ENCODE data around the gene BRWD1. TPM values are rescaled to one million over a fixed set of nuclear protein-coding genes. Genes with fewer than 3 reads are reported as not detected.
A peak's percentile ranks its signal among the peaks of the same experiment; 100 is the strongest.

BRWD1 gene
- total and polyA plus RNA-seq, 2 of the 8 experiments (the other 6 are each of a cell fraction or from before 2014, with no cell fraction given), result 9.3 to 45.2 TPM

DNA sequence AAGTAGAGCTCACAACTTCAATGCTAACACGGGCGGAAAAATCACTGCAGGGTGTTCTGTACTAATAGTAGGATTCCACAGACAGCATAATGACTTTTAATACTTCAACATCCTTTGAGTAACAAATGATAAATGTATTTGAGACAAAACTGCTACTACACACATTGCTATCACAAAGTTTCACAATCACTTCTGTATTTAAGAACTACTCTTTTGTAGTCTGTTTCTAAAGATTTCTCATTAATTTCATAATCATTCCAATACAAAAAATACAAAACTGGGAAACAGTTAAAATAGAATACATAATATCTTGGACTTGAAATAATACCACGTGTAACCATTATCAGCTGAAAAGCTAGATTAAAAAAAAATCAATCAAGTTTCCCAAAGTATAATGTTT is 32.8 kb upstream of the BRWD1 start:
- no peak overlapping the region for H3K27ac ChIP-seq (ENCODE audit: low read depth, low read length)
- H2AFZ ChIP-seq (ENCODE audit: low read length), result no peak overlapping the region
- peaks cover 20 to 63% (median 39%) of the 10 kb centered on the region in 4 experiments for H3K36me3 ChIP-seq (ENCODE audit: control insufficient read depth in 2 of 4, insufficient read depth in 4 of 4, low read length in 3 of 4)
- CTCF ChIA-PET (ENCODE audit: partially characterized antibody), result interaction anchor here (1.0 kb wide), 1 partner anchor 34 kb away, joined by 3 read pairs; a partner anchor contains a TSS
- H4K91ac ChIP-seq (replicated peaks; ENCODE audit: insufficient read length, low read length), result no peak overlapping the region
- no peak overlapping the region for H2BK20ac ChIP-seq (ENCODE audit: low read length)
- H4K20me1 ChIP-seq (replicated peaks in 1 of 2; ENCODE audit: control insufficient read depth in 1 of 2, insufficient read depth in 2 of 2, low read length in 2 of 2), result peaks cover 8 to 14% of the 10 kb centered on the region in 2 experiments
- DNase-seq (ENCODE audit: low read depth in 1 of 2, low spot score in 2 of 2) (no peak), FAIRE-seq (no peak)
- WGBS, 2 experiments (ENCODE audit: extremely low coverage in 1 of 2, insufficient coverage in 1 of 2, insufficient read length in 1 of 2, insufficient replicate concordance in 2 of 2, low coverage in 1 of 2, low lambda C conversion rate in 2 of 2, missing lambda C conversion rate in 1 of 2), result 58% methylated on average over 3 of the region's 3 CpGs; no CpG with 5 or more reads in 1 of the 2 experiments
- H3K4me1 ChIP-seq (replicated peaks in 1 of 4; ENCODE audit: control insufficient read depth in 3 of 4, insufficient read depth in 4 of 4, low read length in 3 of 4), result peaks cover 3 to 15% (median 8%) of the 10 kb centered on the region in 4 experiments; a peak in 6 of 7 replicates
- no peaks in the 10 kb centered on the region for H3K27me3 ChIP-seq (replicated peaks in 1 of 4; ENCODE audit: control insufficient read depth in 3 of 4, extremely low read depth in 1 of 4, insufficient read depth in 3 of 4, low read length in 3 of 4)
- POLR2A ChIA-PET (ENCODE audit: partially characterized antibody), result interaction anchor here (0.6 to 5.2 kb wide), 17 partner anchors 8 to 99 kb away, joined by 3 to 80 read pairs (median 3); partner anchors contain the start of genes BRWD1 and LCA5L
- no peaks in the 10 kb centered on the region; the same call in 1 of the 2 replicates for H3K79me1 ChIP-seq (ENCODE audit: low read depth, low read length)
- no peak overlapping the region for H2BK12ac ChIP-seq (ENCODE audit: low read depth, low read length)
- no peak overlapping the region for H3K56ac ChIP-seq (replicated peaks; ENCODE audit: insufficient read length, low read depth, low read length)
- H3K4ac ChIP-seq (replicated peaks; ENCODE audit: insufficient read length, low read depth, low read length), result no peak overlapping the region
- H3K23ac ChIP-seq (ENCODE audit: insufficient read length), result no peak overlapping the region
- no peak overlapping the region for H2AK5ac ChIP-seq (ENCODE audit: low read depth, low read length)
- H2BK15ac ChIP-seq (ENCODE audit: low read length), result no peak overlapping the region
- H3K9me3 ChIP-seq (ENCODE audit: insufficient read depth in 2 of 2, low read depth in 1 of 2, low read length in 1 of 2), result no peaks in the 10 kb centered on the region
- peak overlapping the region; percentile 79 to 96; a peak in 3 of 4 replicates for H3K4me2 ChIP-seq (ENCODE audit: insufficient read depth in 1 of 2, low read depth in 2 of 2, low read length in 2 of 2)
- H3K9ac ChIP-seq (replicated peaks in 1 of 4; ENCODE audit: extremely low read depth in 1 of 4, low read depth in 3 of 4, low read length in 3 of 4), result no peak overlapping the region
- H3K4me3 ChIP-seq (ENCODE audit: extremely low read depth in 1 of 4, insufficient read depth in 2 of 4, low read depth in 3 of 4, low read length in 4 of 4), result peak overlapping the region; percentile 17 to 100 (median 50); a peak in 3 of 8 replicates
- no peak overlapping the region for H3K14ac ChIP-seq (ENCODE audit: insufficient read length)
- peaks cover 10 to 35% of the 10 kb centered on the region in 2 experiments for H3K79me2 ChIP-seq (ENCODE audit: control insufficient read depth in 1 of 2, insufficient read depth in 2 of 2, low read length in 2 of 2)
- H2BK120ac ChIP-seq (replicated peaks; ENCODE audit: low read depth, low read length), result no peak overlapping the region
- no peak overlapping the region for H2BK5ac ChIP-seq (ENCODE audit: low read depth, low read length)
- peaks cover 3% of the 10 kb centered on the region for H3K23me2 ChIP-seq (ENCODE audit: low read depth, low read length)
- H3K18ac ChIP-seq (ENCODE audit: extremely low read depth, low read length), result no peak overlapping the region
- TF ChIP-seq ZNF274 (IDR thresholded peaks at IDR 0.05; ENCODE audit: borderline replicate concordance, extremely low read depth, low read length) (no peak), HDAC6 (IDR thresholded peaks at IDR 0.05; ENCODE audit: low read depth, low read length) (no peak), JUND (IDR thresholded peaks at IDR 0.05; ENCODE audit: low read length) (no peak), SIN3A (conservative IDR thresholded peaks at IDR 0.05 in 1 of 2, IDR thresholded peaks at IDR 0.05 in 1 of 2; ENCODE audit: low read depth in 1 of 2, low read length in 2 of 2) (no peak)
- no peak overlapping the region for H4K8ac ChIP-seq (ENCODE audit: extremely low read depth, insufficient read depth, low read length)
- no peak overlapping the region for H4K5ac ChIP-seq (ENCODE audit: insufficient read length, low read depth, low read length)

Data from H1 (cell line).